Measurements from ENCODE around the gene HOXD10. TPM values are rescaled to one million over a fixed set of nuclear protein-coding genes. Genes with fewer than 3 reads are reported as not detected.

The HOXD10 gene
- total and polyA plus RNA-seq, 9 of the 15 experiments (the other 6 are each of a cell fraction or from before 2014, with no cell fraction given): not detected

- TF ChIP-seq, protein P1, sequence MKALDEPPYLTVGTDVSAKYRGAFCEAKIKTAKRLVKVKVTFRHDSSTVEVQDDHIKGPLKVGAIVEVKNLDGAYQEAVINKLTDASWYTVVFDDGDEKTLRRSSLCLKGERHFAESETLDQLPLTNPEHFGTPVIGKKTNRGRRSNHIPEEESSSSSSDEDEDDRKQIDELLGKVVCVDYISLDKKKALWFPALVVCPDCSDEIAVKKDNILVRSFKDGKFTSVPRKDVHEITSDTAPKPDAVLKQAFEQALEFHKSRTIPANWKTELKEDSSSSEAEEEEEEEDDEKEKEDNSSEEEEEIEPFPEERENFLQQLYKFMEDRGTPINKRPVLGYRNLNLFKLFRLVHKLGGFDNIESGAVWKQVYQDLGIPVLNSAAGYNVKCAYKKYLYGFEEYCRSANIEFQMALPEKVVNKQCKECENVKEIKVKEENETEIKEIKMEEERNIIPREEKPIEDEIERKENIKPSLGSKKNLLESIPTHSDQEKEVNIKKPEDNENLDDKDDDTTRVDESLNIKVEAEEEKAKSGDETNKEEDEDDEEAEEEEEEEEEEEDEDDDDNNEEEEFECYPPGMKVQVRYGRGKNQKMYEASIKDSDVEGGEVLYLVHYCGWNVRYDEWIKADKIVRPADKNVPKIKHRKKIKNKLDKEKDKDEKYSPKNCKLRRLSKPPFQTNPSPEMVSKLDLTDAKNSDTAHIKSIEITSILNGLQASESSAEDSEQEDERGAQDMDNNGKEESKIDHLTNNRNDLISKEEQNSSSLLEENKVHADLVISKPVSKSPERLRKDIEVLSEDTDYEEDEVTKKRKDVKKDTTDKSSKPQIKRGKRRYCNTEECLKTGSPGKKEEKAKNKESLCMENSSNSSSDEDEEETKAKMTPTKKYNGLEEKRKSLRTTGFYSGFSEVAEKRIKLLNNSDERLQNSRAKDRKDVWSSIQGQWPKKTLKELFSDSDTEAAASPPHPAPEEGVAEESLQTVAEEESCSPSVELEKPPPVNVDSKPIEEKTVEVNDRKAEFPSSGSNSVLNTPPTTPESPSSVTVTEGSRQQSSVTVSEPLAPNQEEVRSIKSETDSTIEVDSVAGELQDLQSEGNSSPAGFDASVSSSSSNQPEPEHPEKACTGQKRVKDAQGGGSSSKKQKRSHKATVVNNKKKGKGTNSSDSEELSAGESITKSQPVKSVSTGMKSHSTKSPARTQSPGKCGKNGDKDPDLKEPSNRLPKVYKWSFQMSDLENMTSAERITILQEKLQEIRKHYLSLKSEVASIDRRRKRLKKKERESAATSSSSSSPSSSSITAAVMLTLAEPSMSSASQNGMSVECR (CRISPR knock-in tag; IDR thresholded peaks at IDR 0.05): no peak
- TF ChIP-seq, protein P2, sequence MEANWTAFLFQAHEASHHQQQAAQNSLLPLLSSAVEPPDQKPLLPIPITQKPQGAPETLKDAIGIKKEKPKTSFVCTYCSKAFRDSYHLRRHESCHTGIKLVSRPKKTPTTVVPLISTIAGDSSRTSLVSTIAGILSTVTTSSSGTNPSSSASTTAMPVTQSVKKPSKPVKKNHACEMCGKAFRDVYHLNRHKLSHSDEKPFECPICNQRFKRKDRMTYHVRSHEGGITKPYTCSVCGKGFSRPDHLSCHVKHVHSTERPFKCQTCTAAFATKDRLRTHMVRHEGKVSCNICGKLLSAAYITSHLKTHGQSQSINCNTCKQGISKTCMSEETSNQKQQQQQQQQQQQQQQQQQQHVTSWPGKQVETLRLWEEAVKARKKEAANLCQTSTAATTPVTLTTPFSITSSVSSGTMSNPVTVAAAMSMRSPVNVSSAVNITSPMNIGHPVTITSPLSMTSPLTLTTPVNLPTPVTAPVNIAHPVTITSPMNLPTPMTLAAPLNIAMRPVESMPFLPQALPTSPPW (CRISPR knock-in tag; IDR thresholded peaks at IDR 0.05): peak; percentile 32; the same call in 1 of the 2 replicates
- TF ChIP-seq, protein P3, sequence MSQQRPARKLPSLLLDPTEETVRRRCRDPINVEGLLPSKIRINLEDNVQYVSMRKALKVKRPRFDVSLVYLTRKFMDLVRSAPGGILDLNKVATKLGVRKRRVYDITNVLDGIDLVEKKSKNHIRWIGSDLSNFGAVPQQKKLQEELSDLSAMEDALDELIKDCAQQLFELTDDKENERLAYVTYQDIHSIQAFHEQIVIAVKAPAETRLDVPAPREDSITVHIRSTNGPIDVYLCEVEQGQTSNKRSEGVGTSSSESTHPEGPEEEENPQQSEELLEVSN (IDR thresholded peaks at IDR 0.05; ENCODE audit: borderline replicate concordance in 1 of 2, extremely low read depth in 1 of 2, insufficient read depth in 1 of 2, insufficient read length in 1 of 2, low read depth in 1 of 2, low read length in 1 of 2, poor library complexity in 1 of 2, severe bottlenecking in 1 of 2): peak in 1 of 2 experiments; percentile 42
- no peak for TF ChIP-seq POLR3A (IDR thresholded peaks at IDR 0.05; ENCODE audit: borderline replicate concordance, extremely low read depth, insufficient read depth, insufficient read length)
- TF ChIP-seq E2F1 (CRISPR knock-in tag; IDR thresholded peaks at IDR 0.05): peak; percentile 84; the same call in 1 of the 2 replicates
- peak; percentile 50; the same call in 1 of the 2 replicates for TF ChIP-seq FOSL1 (tag; conservative IDR thresholded peaks at IDR 0.05)
- peak; percentile 50; the same call in 1 of the 2 replicates for TF ChIP-seq PHF21A (IDR thresholded peaks at IDR 0.05; ENCODE audit: borderline replicate concordance, low read depth)
- TF ChIP-seq HIVEP1 (CRISPR knock-in tag; IDR thresholded peaks at IDR 0.05): no peak
- no peak for TF ChIP-seq SRF (CRISPR knock-in tag; IDR thresholded peaks at IDR 0.05)
- TF ChIP-seq ZNF79 (CRISPR knock-in tag; IDR thresholded peaks at IDR 0.05; ENCODE audit: low read depth): no peak
- peak; percentile 61 to 84; a peak in 3 of 4 replicates for TF ChIP-seq UBTF (IDR thresholded peaks at IDR 0.05; ENCODE audit: borderline replicate concordance in 1 of 2, low read depth in 2 of 2, low read length in 2 of 2)
- no peak for TF ChIP-seq NUFIP1 (IDR thresholded peaks at IDR 0.05; ENCODE audit: partially characterized antibody)
Measured at GRCh38 chr2:176079831-176080539, 36.6 kb upstream of the HOXD10 start (continued).
